GF-D8 (cell line): ENCODE results near the gene PCSK5.
"Not testable (repeated sequence)": the region's sequence is repeated elsewhere in the genome, so short reads cannot be mapped to it uniquely, and the experiment has no call there.

Source experiments
- DNase-seq: peaks from one replicate; lab custom pipeline; 2025; lab: John Stamatoyannopoulos, UW

PCSK5 gene

DNA sequence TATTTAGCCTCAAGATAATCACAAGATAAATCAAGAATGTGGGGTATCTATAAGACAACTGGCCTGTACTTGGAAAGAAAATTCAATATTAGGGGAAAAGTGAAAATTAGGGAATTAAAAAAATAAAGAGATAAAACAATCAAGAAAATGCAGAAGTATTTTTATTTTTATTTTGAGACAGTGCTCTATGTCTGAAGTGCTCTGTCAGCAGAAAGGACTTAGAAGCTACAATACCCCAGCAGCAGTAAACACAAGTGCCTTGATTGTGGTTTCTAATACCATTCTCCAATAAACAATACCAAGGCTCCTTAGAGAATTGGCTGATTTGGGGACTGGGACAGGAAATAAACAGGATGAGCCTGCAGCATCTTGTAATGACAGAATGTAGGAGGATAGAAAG lies 358.8 kb downstream of the PCSK5 start:
- no peak for DNase-seq

DNA sequence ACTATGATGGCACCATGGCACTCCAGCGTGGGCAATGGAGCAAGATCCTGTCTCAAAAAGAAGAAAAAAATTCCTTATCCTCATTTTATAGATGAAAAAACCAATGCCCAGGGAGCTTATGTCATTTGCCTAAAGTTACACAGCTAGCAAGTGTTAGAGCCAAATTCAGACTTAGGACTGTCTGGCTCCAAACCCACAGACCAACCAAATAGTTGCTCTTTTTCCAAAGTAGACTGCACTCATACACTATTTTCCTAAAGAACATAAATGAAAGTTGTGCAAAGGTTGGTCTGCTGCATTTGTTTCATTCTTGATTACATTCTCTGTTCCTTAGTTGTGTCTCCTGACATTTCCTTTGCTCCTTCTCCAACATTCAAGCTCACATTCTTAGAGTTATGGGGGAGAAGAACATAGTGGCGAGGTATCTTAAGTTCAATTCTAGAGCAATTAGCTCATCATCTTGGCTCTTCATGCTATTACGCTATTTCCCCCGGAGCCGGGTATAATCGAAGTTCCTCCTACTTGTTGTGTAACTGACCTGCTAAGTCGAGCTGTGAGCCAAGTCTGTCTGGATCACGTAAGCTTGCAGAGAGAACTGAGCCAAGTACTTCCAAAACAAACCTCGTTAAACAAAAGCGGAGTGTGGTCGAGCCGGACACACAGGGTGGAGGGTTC lies 365.4 kb downstream of the PCSK5 start:
- no peak for DNase-seq

DNA sequence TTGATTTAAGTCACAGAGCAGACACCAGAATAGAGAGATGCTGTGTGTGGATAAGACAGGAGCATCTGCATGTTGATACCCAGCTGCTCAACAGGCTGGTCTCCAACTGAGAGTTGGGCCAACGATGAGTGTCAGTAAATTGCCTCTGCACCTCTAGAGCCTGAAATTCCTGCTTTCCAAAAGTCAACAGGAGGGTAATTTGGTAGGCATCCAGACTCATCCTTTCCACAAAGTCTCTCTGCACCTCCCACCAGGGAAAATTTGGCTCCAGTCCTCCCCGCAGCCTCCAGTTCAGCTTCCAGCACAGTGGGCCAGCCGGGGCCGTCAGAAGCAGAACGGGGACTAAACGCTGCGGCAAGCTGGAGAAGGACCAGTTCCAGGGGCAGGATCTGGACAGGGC lies 366.8 kb downstream of the PCSK5 start:
- no peak for DNase-seq

DNA sequence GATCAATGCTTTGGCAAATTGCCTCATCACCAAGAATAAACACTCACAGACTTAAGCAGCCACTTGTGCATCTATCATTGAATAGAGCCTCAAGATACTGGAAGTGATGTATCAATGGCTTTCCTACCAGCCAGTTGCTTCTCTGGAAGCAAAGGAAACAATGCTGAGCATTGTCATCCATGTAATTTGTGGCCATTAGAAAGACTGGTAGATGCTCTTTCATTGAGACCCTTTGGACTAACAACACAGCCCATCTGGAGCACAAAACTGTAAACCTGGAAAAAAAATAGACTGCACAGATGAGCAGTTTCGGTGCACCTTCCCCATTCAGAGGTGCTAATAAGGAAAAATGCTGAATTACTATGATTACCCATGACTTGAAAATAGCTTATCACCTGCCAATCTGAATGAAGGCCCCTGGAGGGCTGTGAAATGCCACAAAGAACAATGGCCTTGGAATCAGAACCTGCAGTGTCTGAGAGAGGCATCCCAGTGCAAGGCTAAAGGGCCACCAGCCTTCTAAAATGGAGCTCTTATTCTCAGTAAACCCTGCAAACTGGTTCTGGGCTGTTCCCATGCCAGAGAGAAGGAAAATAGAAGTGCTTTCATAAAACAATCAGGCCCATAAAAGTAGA lies 376.3 kb downstream of the PCSK5 start:
- DNase-seq, result no peak

DNA sequence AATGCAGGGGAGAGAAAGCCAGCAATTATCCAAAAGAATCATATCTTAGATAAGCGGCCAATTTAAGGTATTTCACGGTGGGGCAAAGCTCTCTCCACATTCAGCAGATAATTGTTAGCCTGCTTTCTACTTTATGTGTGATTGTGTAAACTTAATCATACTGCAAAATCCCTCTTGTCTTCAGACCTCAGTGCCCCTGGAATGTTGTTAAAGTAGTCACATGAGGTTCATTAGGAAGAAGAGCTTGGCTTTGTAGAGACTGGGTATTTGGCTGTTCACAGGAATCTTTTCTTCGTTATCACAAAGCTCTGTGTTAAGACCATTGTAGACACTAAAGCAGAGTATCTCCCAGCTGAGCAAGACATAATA lies 376.8 kb downstream of the PCSK5 start:
- DNase-seq, result no peak

DNA sequence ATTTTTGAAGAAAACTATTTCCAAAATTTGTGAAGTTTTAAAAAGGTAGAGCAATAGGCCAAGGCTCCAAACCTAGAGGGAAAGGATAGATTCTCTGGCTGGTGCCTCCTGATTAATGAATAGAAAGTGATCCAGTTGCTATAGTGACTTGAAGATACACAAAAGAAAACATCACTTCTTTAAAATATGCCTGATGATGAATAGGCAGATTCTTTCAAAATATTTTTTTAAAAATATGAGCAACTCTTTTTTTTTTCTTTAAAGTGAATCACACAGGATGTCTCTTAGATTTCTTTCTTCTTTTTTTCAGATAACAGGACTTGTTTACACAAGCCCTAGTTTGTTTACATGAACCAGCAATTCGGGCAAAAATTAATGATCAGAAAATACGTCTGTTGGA lies 379.3 kb downstream of the PCSK5 start:
- DNase-seq, result no peak

DNA sequence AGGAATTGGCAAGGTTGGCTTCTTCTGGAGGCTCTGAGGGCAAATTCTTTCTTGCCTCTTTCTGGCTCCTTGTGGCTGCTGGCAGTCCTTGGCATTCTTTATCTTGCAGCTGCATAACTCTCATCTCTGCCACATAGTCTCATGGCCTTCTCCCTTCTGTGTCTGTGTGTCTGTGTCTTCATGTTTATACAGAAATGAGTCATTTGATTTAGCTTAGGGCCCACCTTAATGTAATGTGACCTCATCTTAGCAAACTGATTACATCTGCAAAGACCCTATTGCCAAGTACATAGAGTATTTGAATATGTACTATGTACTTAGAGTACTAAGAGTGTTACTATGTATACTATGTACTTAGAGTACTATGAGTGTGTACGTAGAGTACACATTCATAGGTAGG lies 381.3 kb downstream of the PCSK5 start:
- no peak for DNase-seq

DNA sequence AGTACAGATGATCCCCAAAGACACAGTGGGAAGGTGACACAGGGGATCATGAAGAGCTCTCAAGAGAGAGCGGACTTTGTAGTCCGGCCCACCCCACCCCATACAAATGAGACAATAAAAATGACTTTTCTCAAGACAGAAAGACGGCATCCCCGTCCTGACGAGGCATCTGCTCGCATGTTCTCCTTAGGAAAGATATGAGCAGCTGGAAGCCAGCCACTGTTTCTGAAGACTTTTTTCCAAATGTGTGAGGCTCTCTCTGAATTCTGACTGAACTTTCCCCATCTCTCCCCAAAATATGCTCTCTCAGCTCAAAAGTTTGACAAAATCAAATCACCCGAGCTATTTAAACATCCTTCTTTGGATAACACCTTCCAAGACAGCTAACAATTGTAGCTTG lies 398.6 kb downstream of the PCSK5 start:
- no peak for DNase-seq

DNA sequence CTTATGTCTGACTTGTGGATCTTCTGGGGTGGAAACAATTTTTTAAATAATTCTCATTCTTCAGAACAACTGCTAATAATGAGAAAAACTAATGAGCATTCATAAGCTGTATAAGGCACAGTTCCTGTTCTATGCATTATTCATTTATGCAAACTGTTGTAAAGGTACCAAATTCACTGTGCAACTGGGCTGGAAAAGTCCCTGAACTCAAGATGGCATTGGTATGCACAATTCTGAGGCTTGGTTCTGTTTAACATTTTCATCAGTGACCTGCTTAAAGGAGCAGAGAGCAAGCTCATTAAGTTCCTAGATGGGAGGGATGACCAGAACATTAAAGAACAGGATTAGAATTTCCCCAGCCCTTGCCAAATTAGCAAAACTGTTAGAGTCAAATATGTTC lies 399.2 kb downstream of the PCSK5 start:
- no peak for DNase-seq

DNA sequence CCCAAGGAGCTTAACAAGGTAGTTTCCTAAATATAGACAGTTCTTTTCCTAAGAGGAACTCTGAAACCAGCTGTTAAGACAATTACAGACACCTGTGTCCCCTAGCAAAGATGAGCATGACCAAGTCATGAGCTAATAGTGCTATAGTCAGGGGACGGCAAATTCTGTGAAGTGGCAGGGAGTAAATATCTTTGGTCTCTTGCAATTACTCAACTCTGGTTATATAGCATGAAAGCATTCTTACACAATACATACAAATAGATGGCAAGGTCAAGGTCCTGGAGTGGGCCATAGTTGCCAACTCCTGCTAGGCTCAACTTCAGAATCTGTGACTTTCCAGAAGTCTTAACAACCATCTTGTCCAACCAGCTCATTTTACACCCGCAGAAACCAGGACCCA lies 400.1 kb downstream of the PCSK5 start:
- DNase-seq, result no peak

DNA sequence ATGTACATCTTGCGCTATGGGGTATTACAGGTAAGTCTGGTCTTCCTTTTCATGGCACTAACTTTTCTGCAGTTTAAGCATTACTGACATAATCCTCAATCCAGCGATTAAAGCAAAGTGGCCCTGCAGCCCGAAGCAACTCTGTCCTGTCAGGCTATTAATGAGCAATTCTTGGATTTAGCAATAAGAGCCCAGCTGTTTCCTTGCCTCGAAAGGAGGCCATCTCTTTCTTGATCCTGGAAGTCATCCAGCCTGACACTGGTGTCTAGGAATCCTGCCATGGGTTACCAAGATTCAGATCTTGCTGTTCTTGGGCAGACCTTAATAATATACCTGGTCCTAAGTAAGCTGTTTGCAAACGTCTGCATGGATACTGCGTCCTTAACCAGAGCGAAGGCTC lies 401.8 kb downstream of the PCSK5 start:
- DNase-seq, result no peak

DNA sequence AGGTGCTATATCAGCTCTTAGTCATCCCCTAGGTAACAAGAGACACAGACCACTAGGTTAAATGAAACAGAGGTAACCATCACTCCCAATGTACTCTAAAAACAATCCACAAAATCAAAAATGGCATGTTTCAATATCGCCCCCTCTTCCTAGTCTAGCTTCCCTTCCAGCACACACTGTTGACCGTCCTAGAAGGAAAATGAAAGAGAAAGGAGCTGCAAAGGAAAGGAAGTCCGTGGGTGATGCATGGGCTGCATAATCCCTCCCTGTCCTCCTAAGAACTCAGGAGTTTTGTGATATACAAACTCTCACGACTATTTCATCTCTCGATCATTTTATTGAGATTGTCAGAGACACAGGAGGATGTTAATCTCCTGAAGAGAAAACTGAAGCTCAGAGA lies 402.2 kb downstream of the PCSK5 start:
- DNase-seq, result no peak

DNA sequence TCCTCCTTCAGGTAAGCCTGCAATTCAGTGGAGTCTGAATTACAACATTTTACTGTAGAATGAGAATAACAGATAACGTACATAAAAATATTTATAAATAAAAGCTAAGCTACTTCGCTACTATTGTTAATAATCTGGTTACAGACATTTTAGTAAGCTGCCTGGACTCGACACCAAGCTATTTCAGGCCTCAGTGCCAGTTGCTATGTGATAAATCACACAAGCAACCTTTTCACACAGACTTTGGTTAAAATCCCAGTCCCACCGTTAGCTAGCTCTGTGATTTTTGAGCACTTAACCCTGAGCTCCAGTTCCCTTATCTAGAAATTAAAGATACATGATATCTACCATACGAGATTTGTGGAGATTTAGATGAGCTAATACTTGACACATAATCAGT lies 403.8 kb downstream of the PCSK5 start:
- no peak for DNase-seq

DNA sequence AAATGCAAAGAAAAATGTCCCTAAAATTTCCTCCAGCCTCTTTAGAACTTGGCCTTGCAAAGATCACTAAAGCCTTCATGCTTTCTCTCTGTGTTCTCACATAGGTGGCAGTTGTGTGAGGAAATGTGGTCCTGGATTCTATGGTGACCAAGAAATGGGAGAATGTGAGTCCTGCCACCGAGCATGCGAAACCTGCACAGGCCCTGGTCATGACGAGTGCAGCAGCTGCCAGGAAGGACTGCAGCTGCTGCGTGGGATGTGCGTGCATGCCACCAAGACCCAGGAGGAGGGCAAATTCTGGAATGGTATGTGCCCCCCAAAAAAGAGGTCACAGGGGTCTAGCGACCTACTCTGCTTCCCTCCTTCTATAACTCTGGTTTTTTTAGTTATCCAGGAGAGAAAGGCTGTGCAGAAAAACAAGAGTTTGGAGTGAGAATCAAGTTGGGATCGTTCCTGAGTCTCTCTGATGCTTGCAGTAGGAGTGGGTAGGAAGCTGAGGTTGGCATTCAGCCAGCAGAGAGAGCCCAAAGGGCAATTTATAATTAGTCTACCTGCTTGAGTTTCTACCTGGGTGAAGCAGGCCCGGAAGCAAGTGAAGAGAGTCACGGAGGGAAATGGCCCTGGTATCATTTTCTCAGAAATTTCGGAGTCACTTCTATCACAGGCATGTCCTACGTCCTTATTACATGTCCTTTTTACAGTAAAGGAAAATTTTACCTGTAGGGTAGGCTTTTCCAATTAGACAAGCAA lies 406.3 kb downstream of the PCSK5 start:
- DNase-seq, result no peak

DNA sequence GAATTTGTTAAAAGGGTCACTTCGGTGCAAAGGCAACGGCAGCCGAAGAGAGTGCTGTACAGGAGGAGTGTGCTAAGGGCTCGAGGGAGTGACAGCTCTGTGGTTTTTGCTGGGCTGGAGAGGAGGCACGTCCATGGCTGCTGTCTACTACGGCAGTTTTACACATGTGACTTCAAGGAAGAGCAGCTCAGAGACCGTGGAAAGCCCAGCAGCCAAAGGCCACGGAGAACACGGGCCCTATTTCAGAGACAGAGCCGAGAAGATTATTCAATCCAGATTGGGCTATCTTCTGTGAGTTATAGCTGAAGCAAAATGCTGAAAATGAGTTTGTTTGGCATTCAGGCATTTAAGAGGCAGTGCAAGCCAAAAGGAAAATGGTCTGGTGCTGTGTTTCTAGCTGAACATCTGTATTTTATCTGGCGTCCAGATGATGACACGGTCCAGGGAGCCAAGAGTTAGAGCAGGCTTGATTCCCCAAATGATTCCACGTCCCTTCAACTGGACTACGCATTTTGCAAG lies 407.3 kb downstream of the PCSK5 start:
- no peak for DNase-seq

DNA sequence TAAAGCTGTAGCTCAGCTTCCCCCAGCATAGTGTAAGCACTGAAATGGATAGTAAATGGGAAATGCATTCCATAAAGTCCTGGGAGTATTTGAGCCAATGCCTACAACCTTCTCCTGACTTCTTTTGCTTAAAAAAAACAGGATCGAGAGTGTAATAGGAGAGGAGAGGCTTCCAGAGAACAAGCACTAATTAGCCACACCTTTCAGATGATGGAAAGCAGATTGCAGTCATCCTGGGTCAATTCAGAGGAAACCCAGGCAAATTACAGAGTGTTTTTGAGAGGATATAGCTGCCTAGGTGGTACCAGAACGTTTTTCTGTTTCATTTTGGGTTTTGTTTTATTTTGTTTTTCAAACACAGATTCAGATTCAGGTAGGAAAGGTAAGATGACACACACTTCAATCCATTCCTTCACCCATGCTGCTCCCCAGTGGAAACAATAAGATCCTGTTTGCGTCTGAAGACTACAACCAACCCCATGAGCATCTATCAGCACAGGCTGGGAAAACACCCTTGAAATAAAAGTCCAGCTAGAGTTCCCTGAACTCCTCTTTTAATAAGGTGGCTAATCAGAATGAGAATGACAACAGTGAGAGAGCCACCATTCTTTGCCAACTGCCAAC lies 408.2 kb downstream of the PCSK5 start:
- no peak for DNase-seq

DNA sequence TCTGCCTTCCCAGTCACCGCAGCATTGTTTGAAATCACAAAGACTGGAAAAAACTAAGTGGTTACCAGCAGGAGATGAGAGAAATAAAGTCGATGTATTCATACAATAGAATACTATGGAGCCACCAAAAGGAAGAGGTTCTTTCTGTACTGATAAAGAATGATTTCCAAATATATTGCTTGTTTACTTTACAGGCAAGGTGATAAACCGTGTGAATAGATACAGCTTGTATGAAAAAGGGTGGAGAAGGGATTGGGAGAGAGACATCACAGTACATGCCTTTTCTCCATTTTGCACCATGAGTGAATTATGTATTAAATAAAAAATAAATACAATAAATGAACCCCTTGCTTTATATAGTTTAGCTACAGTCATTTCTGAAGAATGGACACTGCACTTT lies 412.1 kb downstream of the PCSK5 start:
- no peak for DNase-seq

DNA sequence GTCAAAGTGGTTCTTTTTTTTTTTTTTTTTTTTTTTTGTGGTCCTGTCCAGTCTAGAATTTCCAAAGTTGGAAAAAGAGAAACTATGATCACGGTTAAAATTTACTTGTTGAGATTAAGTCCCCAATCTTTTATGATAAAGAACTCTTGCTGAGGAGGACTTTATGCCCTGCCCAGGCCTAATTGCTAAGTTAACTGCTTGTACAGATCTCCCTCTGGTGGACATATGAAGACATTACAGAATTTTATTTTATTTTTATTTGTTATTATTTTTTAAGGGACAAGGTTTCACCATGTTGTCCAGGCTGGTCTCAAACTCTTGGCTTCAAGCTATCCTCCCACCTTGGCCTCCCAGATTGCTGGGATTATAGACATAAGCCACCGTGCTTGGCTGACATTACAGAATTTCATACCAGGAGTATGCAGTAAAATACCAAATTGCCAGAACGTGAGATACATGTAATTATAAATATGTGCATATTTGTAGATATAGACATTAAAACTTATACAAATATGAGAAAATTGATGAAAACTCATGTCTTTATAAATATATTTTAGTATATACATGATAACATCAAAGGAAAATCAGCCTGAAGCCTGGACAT lies 412.6 kb downstream of the PCSK5 start:
- DNase-seq, result peak; percentile 10

DNA sequence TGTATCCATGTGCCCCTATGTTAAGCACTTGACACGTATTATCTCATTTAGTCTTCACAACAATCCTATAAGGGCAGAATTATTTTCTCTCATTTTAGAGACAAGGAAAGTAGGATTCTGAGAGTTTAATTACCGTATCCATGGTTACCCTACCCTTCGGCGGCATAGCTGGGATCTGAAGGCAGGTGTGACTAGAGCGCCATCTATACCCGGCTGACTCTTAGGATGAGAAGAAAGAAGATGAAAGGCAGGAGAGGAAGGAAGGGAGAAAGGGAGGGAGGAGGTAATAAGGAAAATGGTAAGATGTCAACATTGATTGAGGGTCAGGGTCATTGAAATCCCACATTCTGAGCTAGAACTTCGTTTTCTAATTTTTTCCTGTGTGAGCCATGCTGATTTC lies 416.6 kb downstream of the PCSK5 start:
- not testable (repeated sequence) for DNase-seq

DNA sequence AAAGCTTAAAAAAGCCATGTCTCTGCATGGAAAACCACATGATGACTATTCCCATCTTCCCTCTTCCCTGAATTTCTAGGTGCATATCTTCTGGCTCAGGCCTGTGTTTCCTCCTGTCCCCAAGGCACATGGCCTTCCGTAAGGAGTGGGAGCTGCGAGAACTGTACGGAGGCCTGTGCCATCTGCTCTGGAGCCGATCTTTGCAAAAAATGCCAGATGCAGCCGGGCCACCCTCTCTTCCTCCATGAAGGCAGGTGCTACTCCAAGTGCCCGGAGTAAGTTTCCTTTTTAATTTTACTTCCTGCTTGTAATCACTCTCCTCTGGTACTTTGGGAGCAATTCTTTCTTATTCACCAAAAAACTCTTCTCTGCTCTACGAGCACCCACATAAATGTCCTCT lies 420.1 kb downstream of the PCSK5 start:
- DNase-seq, result no peak

DNA sequence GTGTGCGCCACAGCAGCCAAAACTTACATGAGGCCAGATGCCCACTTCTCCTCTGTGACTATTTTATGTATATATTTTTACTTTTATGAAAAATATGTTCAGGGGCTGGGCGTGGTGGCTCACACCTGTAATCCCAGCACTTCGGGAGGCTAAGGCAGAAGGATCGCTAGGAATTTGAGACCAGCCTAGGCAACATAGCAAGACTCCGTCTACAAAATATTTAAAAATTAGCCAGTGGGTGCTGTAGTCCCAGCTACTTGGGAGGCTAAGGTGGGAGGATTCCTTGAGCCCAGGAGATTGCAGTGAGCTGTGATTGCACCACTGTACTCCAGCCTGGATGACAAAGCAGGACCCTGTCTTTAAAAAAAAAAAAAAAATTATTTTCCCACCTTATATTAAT lies 420.5 kb downstream of the PCSK5 start:
- DNase-seq, result no peak

DNA sequence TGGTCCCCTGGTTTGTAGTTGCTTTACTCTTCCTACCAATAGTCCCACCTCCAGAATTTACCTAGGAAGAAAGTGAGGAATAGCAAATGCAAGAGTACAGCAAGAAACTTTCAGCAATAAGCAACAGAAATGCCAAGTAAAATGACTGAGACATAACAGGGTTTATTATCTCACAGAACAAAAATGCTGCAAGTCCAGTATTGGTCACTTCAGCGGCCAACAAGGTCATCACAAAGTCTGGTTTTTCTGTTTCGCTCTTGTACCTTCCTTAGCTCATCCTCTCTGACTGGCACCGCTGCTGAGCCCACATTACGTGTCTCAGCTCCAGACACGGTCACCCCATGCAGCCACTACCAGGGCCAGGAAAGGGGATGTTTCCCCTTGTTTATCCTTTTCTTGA lies 421.1 kb downstream of the PCSK5 start:
- no peak for DNase-seq
